Liver (tissue), 9 donors: ENCODE measurements around the gene CACNA1C. TPM values are rescaled to one million over a fixed set of nuclear protein-coding genes. Genes with fewer than 3 reads are reported as not detected.

Experiments used
- DNase-seq: peaks from one replicate; pipeline ENCODE4 v3.0.0-alpha.2; 2017; ENCODE audit warnings: low spot score
- H3K27ac ChIP-seq, 2 donors: one replicate each; pipeline ENCODE4 v1.7.0; 2013; ENCODE audit warnings: inconsistent platforms in 2 of 2, low read length in 2 of 2, control low read depth in 1 of 2, low read depth in 1 of 2, mild to moderate bottlenecking in 1 of 2
- H3K27me3 ChIP-seq, 4 donors: one replicate each; pipeline versions ENCODE4 v1.6.1 to v1.7.0; 2013; ENCODE audit warnings: low read length in 3 of 4, inconsistent platforms in 1 of 4, mild to moderate bottlenecking in 1 of 4, moderate library complexity in 1 of 4; ENCODE audit not compliant: control insufficient read depth in 4 of 4, insufficient read depth in 4 of 4
- H3K36me3 ChIP-seq, 4 donors: one replicate each; pipeline versions ENCODE4 v1.6.1 to v1.7.0; 2013; ENCODE audit warnings: low read length in 3 of 4, mild to moderate bottlenecking in 3 of 4, low read depth in 1 of 4, moderate library complexity in 1 of 4; ENCODE audit not compliant: control insufficient read depth in 4 of 4, insufficient read depth in 3 of 4
- H3K4me1 ChIP-seq, 4 donors: one replicate each; pipeline versions ENCODE4 v1.6.1 to v1.7.0; 2013; ENCODE audit warnings: low read length in 3 of 4, mild to moderate bottlenecking in 3 of 4, moderate library complexity in 1 of 4; ENCODE audit not compliant: control insufficient read depth in 4 of 4, insufficient read depth in 4 of 4
- H3K4me3 ChIP-seq, 3 donors: one replicate each; pipeline versions ENCODE4 v1.6.1 to v1.7.0; 2013; ENCODE audit warnings: low read length in 3 of 3, control low read depth in 1 of 3, low read depth in 1 of 3, mild to moderate bottlenecking in 1 of 3
- H3K9ac ChIP-seq, 2 donors: one replicate each; pipeline ENCODE4 v1.7.0; 2013; ENCODE audit warnings: low read length in 2 of 2, mild to moderate bottlenecking in 2 of 2, moderate library complexity in 2 of 2, control low read depth in 1 of 2, low read depth in 1 of 2
- H3K9me3 ChIP-seq, 4 donors: one replicate each; pipeline versions ENCODE4 v1.6.1 to v1.7.0; 2013; ENCODE audit warnings: low read length in 3 of 4; ENCODE audit not compliant: control insufficient read depth in 4 of 4
- EGR1 ChIP-seq, 2 donors: IDR thresholded peaks; 2 replicates each; pipeline ENCODE4 v1.6.1; 2016 to 2018; ENCODE audit warnings: antibody characterized with exemption in 2 of 2, low read depth in 2 of 2
- FOXA1 ChIP-seq: IDR thresholded peaks from 2 replicates; pipeline ENCODE4 v1.6.1; 2016; ENCODE audit warnings: antibody characterized with exemption
- FOXA2 ChIP-seq: IDR thresholded peaks from 2 replicates; pipeline ENCODE4 v1.6.1; 2016; ENCODE audit warnings: antibody characterized with exemption
- GABPA ChIP-seq, 2 donors: IDR thresholded peaks in 1 of 2; conservative IDR thresholded peaks in 1 of 2; 2 replicates each; pipeline ENCODE4 v1.6.1; 2016; ENCODE audit warnings: antibody characterized with exemption in 2 of 2, mild to moderate bottlenecking in 1 of 2, moderate library complexity in 1 of 2
- HNF4A ChIP-seq, 2 donors: conservative IDR thresholded peaks; 2 replicates each; pipeline ENCODE4 v1.6.1; 2016; ENCODE audit warnings: antibody characterized with exemption in 2 of 2, mild to moderate bottlenecking in 2 of 2
- HNF4G ChIP-seq: IDR thresholded peaks from 2 replicates; pipeline ENCODE4 v1.6.1; 2016; ENCODE audit warnings: antibody characterized with exemption
- JUND ChIP-seq, 2 donors: IDR thresholded peaks; 2 replicates each; pipeline ENCODE4 v1.6.1; 2016; ENCODE audit warnings: antibody characterized with exemption in 2 of 2
- NR2F2 ChIP-seq: IDR thresholded peaks from 2 replicates; pipeline ENCODE4 v1.6.1; 2016; ENCODE audit warnings: antibody characterized with exemption
- RAD21 ChIP-seq, 2 donors: IDR thresholded peaks; 2 replicates each; pipeline ENCODE4 v1.6.1; 2016; ENCODE audit warnings: antibody characterized with exemption in 2 of 2, mild to moderate bottlenecking in 2 of 2
- REST ChIP-seq: IDR thresholded peaks from 2 replicates; pipeline ENCODE4 v1.6.1; 2016; ENCODE audit warnings: antibody characterized with exemption, mild to moderate bottlenecking
- RXRA ChIP-seq, 2 donors: IDR thresholded peaks; 2 replicates each; pipeline ENCODE4 v1.6.1; 2017 to 2018; ENCODE audit warnings: antibody characterized with exemption in 2 of 2, mild to moderate bottlenecking in 1 of 2
- SP1 ChIP-seq: IDR thresholded peaks from 2 replicates; pipeline ENCODE4 v1.6.1; 2018; ENCODE audit warnings: antibody characterized with exemption, mild to moderate bottlenecking
- TAF1 ChIP-seq: conservative IDR thresholded peaks from 2 replicates; pipeline ENCODE4 v1.6.1; 2016; ENCODE audit warnings: antibody characterized with exemption, mild to moderate bottlenecking
- YY1 ChIP-seq: IDR thresholded peaks from 2 replicates; pipeline ENCODE4 v1.6.1; 2016; ENCODE audit warnings: antibody characterized with exemption, mild to moderate bottlenecking
- WGBS: extraction: QIAGEN DNeasy Blood & Tissue Kit; methylation state at CpG from one replicate; pipeline ENCODE4 v1.1.7; 2013; 5-methylcytosine and 5-hydroxymethylcytosine counted together
- polyA plus RNA-seq, 2 donors: library from polyadenylated mRNA; stranded (reverse) in 1 of 2; unstranded in 1 of 2; fragments of 200-250 nt in 1 of 2; fragments of >200 nt in 1 of 2; fragmentation: Nextera tagmentation in 1 of 2; extraction: Ambion mirVana in 1 of 2; gene quantifications; one replicate each; pipeline versions ENCODE4 v1.2.1 to v1.2.3, GENCODE V29; 2013 to 2015
- total RNA-seq, 2 donors: library from RNA; depleted of rRNA; stranded (reverse); fragments of >200 nt; gene quantifications; one replicate each; pipeline ENCODE4 v1.2.3, GENCODE V29; 2014
- TF ChIP-seq, protein P1 (sequence below): IDR thresholded peaks from 2 replicates; pipeline ENCODE4 v1.6.1; 2016; ENCODE audit warnings: antibody characterized with exemption
- TF ChIP-seq, protein P2 (sequence below): IDR thresholded peaks from 2 replicates; pipeline ENCODE4 v1.6.1; 2016; ENCODE audit warnings: antibody characterized with exemption
- TF ChIP-seq, protein P3 (sequence below): IDR thresholded peaks from 2 replicates; pipeline ENCODE4 v1.6.1; 2016; ENCODE audit warnings: antibody characterized with exemption
- TF ChIP-seq, protein P4 (sequence below): fragments of 150-350 bp; IDR thresholded peaks from 2 replicates; pipeline ENCODE4 v1.5.1; 2017; ENCODE audit warnings: improper control_type of control experiment, low read depth, low read length; ENCODE audit not compliant: missing input control
- donor health status: healthy.
- donor health status: healthy.
- donor health status: healthy.
- donor health status: healthy.
- donor health status: healthy.

The CACNA1C gene
- total and polyA plus RNA-seq, 4 donors, result 0.23 to 1.9 (median 0.41) TPM

DNA sequence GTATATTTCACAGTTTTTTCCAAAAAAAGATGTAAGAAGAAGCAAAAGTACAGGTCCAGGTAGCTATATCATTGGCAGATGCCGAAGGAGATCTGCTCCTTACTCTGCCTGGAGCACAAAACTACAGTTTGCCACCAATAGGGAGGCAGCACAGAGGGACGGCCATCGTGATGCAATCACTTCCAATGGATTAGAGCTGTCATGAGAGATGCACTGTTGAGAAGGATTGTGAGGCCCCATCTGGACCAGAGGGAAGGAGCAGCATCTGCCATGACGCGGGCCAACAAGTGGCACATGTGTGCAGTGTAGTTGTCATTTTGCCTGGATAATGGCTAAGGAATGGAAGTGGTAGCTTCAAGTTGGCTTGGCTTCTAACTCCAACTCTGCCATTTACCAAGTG lies 423.2 kb downstream of the CACNA1C start:
- Histone ChIP-seq H3K9ac (no peak overlapping the region), H3K27me3 (peaks cover 0 to 3% (median 0%) of the 10 kb centered on the region in 4 donors), H3K4me3 (no peak overlapping the region), H3K27ac (no peak overlapping the region), H3K9me3 (peaks cover 0 to 3% (median 0%) of the 10 kb centered on the region in 4 donors), H3K36me3 (no peaks in the 10 kb centered on the region), H3K4me1 (no peaks in the 10 kb centered on the region)
- no peak for DNase-seq
- WGBS, result 65% methylated on average over 5 of the region's 5 CpGs
- no peak for TF ChIP-seq HNF4G
- no peak for TF ChIP-seq TAF1
- TF ChIP-seq HNF4A (conservative IDR thresholded peaks at IDR 0.05), result no peak
- no peak for TF ChIP-seq FOXA1
- no peak for TF ChIP-seq FOXA2
- TF ChIP-seq, protein P1, sequence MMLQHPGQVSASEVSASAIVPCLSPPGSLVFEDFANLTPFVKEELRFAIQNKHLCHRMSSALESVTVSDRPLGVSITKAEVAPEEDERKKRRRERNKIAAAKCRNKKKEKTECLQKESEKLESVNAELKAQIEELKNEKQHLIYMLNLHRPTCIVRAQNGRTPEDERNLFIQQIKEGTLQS, result no peak
- TF ChIP-seq, protein P2, sequence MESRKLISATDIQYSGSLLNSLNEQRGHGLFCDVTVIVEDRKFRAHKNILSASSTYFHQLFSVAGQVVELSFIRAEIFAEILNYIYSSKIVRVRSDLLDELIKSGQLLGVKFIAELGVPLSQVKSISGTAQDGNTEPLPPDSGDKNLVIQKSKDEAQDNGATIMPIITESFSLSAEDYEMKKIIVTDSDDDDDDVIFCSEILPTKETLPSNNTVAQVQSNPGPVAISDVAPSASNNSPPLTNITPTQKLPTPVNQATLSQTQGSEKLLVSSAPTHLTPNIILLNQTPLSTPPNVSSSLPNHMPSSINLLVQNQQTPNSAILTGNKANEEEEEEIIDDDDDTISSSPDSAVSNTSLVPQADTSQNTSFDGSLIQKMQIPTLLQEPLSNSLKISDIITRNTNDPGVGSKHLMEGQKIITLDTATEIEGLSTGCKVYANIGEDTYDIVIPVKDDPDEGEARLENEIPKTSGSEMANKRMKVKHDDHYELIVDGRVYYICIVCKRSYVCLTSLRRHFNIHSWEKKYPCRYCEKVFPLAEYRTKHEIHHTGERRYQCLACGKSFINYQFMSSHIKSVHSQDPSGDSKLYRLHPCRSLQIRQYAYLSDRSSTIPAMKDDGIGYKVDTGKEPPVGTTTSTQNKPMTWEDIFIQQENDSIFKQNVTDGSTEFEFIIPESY, result no peak
- no peak for TF ChIP-seq REST
- TF ChIP-seq, protein P3, sequence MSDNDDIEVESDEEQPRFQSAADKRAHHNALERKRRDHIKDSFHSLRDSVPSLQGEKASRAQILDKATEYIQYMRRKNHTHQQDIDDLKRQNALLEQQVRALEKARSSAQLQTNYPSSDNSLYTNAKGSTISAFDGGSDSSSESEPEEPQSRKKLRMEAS, result no peak
- no peak for TF ChIP-seq NR2F2
- no peak for TF ChIP-seq RAD21 (IDR thresholded peaks at IDR 0.05)
- no peak for TF ChIP-seq GABPA (IDR thresholded peaks at IDR 0.05 in 1 of 2, conservative IDR thresholded peaks at IDR 0.05 in 1 of 2)
- TF ChIP-seq YY1, result no peak
- TF ChIP-seq, protein P4, sequence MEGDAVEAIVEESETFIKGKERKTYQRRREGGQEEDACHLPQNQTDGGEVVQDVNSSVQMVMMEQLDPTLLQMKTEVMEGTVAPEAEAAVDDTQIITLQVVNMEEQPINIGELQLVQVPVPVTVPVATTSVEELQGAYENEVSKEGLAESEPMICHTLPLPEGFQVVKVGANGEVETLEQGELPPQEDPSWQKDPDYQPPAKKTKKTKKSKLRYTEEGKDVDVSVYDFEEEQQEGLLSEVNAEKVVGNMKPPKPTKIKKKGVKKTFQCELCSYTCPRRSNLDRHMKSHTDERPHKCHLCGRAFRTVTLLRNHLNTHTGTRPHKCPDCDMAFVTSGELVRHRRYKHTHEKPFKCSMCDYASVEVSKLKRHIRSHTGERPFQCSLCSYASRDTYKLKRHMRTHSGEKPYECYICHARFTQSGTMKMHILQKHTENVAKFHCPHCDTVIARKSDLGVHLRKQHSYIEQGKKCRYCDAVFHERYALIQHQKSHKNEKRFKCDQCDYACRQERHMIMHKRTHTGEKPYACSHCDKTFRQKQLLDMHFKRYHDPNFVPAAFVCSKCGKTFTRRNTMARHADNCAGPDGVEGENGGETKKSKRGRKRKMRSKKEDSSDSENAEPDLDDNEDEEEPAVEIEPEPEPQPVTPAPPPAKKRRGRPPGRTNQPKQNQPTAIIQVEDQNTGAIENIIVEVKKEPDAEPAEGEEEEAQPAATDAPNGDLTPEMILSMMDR, result no peak
- TF ChIP-seq EGR1 (IDR thresholded peaks at IDR 0.05; ENCODE audit: low read depth in 2 of 2), result no peak
- no peak for TF ChIP-seq SP1
- no peak for TF ChIP-seq JUND (IDR thresholded peaks at IDR 0.05)
- no peak for TF ChIP-seq RXRA (IDR thresholded peaks at IDR 0.05)
